Right lobe of liver (tissue), 6 donors: ENCODE results near the gene SRP54. TPM values are rescaled to one million over a fixed set of nuclear protein-coding genes. Genes with fewer than 3 reads are reported as not detected.
A peak's percentile ranks its signal among the peaks of the same experiment; 100 is the strongest.

Experiments used
- ATAC-seq, 4 donors: fragments of 200-7000 bp; cut with Tn5 transposase; one replicate each; pipeline ENCODE4 v1.9.1; 2020; ENCODE audit warnings: mild to moderate bottlenecking in 4 of 4, moderate library complexity in 4 of 4
- DNase-seq, 3 donors: peaks; one replicate each; pipeline ENCODE4 v3.0.0-alpha.2; 2020
- H3K27ac ChIP-seq, 3 donors: fragments of 200-600 bp; one replicate each; pipeline ENCODE4 v1.8.0; 2022
- H3K27me3 ChIP-seq, 2 donors: fragments of 200-600 bp; one replicate each; pipeline ENCODE4 v1.8.0; 2022
- H3K36me3 ChIP-seq, 4 donors: fragments of 200-600 bp; sonication (generic) in 1 of 4; one replicate each; pipeline versions ENCODE4 v1.5.1 to v1.8.0; 2017 to 2022; ENCODE audit warnings: control low read depth in 1 of 4
- H3K4me1 ChIP-seq, 4 donors: fragments of 200-600 bp; sonication (generic) in 1 of 4; one replicate each; pipeline versions ENCODE4 v1.5.1 to v1.8.0; 2017 to 2022; ENCODE audit warnings: control low read depth in 1 of 4
- H3K4me3 ChIP-seq, 3 donors: fragments of 200-600 bp; one replicate each; pipeline ENCODE4 v1.8.0; 2022
- H3K9me3 ChIP-seq, 4 donors: fragments of 200-600 bp; sonication (generic) in 1 of 4; one replicate each; pipeline versions ENCODE4 v1.5.1 to v1.8.0; 2017 to 2022; ENCODE audit warnings: control low read depth in 1 of 4
- POLR2A ChIP-seq: fragments of 450-650 bp; IDR thresholded peaks from one replicate; pipeline ENCODE4 v1.6.1; 2017; ENCODE audit warnings: antibody characterized with exemption, mild to moderate bottlenecking
- WGBS: methylation state at CpG from one replicate; pipeline ENCODE4 v1.1.6; 2018; ENCODE audit warnings: low coverage, low lambda C conversion rate; ENCODE audit not compliant: insufficient coverage; ENCODE audit errors: missing lambda C conversion rate; 5-methylcytosine and 5-hydroxymethylcytosine counted together
- intact Hi-C, 2 donors: fragments of 100-400 bp; cut with DNase I; formaldehyde crosslinking; loops; one replicate each; pipeline versions ENCODE4 v1.11.2 to v1.14.1; 2022
- total RNA-seq, 6 experiments: library from RNA; depleted of rRNA in 2 of 6; stranded (reverse); fragments of >200 nt in 2 of 6; fragmentation: NEBNext Ultra II Directional in 3 of 6; extraction: Animal tissue kit (Norgen Biotek cat#: 25700) in 3 of 6; gene quantifications; one replicate each; pipeline versions ENCODE4 v1.1.0 to v1.2.4, GENCODE V29; 2016 to 2023
- TF ChIP-seq, protein P1 (sequence below), 4 donors: fragments of 200-600 bp in 3 of 4; fragments of 450-650 bp in 1 of 4; IDR thresholded peaks; one replicate each; pipeline versions ENCODE4 v1.5.1 to v1.8.0; 2016 to 2022; ENCODE audit warnings: antibody characterized with exemption in 4 of 4, mild to moderate bottlenecking in 2 of 4
- donor health status: DM: no; HTN: yes; CAD: no.
- donor health status: DM: no; HTN: no; CAD: no.
- donor health status: DM: no; HTN: no; CAD: no.
- donor health status: DM: no; HTN: yes; CAD: no.
- donor health status: DM: no; HTN: yes; CAD: no.

Gene SRP54
- total RNA-seq, 6 experiments from 2014 or later = 35.1 to 46.7 (median 41.0) TPM

DNA sequence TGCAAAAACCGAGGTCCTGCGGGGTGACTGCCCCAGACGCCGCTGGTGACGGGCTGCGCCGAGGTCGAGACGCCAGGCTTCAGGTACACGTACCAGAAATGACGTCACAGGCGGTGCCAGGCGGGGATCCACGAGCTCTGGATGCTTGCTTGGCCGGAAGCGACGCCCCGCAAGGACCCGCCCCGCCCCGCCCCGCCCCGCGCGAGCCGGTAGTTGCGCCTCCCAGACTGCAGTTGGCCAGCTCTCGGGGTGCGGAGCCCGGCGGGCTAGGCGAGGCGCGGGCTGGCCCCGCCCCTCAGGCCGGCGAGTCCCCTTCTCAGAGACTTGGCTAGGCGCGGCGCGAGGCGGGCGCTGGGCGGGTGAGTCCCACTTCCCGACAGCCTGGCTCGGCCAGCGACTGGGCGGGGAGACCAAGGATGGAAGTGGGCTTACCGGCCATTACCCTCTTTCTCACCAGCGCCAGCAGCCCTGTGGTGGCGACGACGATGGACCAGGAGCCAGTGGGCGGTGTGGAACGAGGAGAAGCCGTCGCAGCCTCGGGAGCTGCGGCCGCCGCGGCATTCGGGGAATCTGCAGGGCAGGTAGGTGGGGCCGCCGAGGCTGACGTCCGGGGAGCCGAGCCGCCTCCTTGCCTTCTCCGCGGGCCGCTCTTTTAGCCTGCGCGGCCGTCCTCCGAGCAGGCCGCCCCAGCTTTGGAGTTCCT lies 63.4 kb downstream of the SRP54 start, which contains the start of gene FAM177A1:
TSS of gene FAM177A1 (plus strand) at position 225 of the 703 bp plus-strand sequence. CDS start at position 417, 192 bp downstream.
- TF ChIP-seq, protein P1, sequence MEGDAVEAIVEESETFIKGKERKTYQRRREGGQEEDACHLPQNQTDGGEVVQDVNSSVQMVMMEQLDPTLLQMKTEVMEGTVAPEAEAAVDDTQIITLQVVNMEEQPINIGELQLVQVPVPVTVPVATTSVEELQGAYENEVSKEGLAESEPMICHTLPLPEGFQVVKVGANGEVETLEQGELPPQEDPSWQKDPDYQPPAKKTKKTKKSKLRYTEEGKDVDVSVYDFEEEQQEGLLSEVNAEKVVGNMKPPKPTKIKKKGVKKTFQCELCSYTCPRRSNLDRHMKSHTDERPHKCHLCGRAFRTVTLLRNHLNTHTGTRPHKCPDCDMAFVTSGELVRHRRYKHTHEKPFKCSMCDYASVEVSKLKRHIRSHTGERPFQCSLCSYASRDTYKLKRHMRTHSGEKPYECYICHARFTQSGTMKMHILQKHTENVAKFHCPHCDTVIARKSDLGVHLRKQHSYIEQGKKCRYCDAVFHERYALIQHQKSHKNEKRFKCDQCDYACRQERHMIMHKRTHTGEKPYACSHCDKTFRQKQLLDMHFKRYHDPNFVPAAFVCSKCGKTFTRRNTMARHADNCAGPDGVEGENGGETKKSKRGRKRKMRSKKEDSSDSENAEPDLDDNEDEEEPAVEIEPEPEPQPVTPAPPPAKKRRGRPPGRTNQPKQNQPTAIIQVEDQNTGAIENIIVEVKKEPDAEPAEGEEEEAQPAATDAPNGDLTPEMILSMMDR (IDR thresholded peaks at IDR 0.05) = no peak
- peak; percentile 99 for TF ChIP-seq POLR2A
- H3K9me3 ChIP-seq = no peaks in the 10 kb centered on the region

DNA sequence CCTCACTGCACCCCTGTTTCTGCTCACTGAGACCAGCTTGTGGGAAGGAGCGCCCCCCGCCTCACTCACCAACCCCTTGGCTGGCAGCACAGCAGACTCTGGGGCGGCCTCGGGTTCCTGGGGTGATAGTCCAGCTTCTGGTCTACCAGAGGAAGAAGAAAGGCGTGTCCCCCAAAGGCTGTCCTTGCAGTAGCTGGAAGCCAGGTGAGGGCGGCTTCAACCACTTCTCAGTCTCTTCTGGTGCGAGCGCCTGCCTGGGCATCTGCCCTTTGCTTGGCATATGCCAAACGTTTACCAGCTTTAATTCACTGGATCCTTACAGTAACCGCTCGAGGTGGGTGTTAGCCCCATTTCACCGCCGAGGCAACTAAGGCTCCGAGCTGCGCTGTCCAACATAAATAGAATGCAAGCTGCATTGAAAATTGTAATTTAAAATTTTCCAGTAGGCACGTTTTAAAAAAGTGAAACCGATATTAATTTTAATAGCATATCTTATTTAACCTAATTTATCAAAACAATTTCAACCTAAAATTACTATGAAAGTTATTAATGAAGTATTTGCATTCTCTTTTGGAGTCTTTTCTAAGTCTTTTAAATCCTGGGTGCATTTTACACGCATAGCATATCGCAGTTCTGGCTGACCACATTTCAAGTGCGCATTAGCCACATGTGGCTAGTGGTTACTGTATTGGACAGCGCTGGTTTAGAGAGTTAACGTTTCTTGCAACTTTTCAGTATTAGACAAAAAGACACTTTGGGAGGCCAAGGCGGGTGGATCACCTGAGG lies 64.2 kb downstream of the SRP54 start:
- Histone ChIP-seq H3K27ac (peak overlapping the region; percentile 93 to 97 (median 94)), H3K4me3 (peak overlapping the region; percentile 80 to 87 (median 84)), H3K27me3 (no peaks in the 10 kb centered on the region), H3K4me1 (peaks cover 0 to 41% (median 10%) of the 10 kb centered on the region in 4 donors), H3K36me3 (no peaks in the 10 kb centered on the region), H3K9me3 (no peaks in the 10 kb centered on the region)
- intact Hi-C loops = loop anchor here in 1 of 2 donors (5.0 kb wide), 1 partner anchor 75 kb away; the partner anchor contains the start of genes PPP2R3C and PRORP
- TF ChIP-seq, protein P1 (IDR thresholded peaks at IDR 0.05) = no peak
- no peak for TF ChIP-seq POLR2A
- peak in 1 of 3 donors; percentile 70 for DNase-seq
- ATAC-seq = peak; percentile 19 to 41 (median 22)
- WGBS = 21% methylated on average over 18 of the region's 23 CpGs

More for the DNA sequence above, 63.4 kb downstream of the SRP54 start, which contains the start of gene FAM177A1:
- Histone ChIP-seq H3K4me1 (peaks cover 0 to 34% (median 9%) of the 10 kb centered on the region in 4 donors), H3K4me3 (peak within 1 kb of the TSS; percentile 80 to 87 (median 84)), H3K36me3 (no peaks in the 10 kb centered on the region), H3K27ac (peak within 1 kb of the TSS; percentile 93 to 97 (median 94)), H3K27me3 (no peaks in the 10 kb centered on the region)
- ATAC-seq (peak; percentile 93 to 98 (median 95)), DNase-seq (peak; percentile 99)
- intact Hi-C loops = loop anchor here in 1 of 2 donors (5.0 kb wide), 1 partner anchor 76 kb away; the partner anchor contains the start of genes PPP2R3C and PRORP
- WGBS = 0% methylated on average over 4 of the region's 77 CpGs

DNA sequence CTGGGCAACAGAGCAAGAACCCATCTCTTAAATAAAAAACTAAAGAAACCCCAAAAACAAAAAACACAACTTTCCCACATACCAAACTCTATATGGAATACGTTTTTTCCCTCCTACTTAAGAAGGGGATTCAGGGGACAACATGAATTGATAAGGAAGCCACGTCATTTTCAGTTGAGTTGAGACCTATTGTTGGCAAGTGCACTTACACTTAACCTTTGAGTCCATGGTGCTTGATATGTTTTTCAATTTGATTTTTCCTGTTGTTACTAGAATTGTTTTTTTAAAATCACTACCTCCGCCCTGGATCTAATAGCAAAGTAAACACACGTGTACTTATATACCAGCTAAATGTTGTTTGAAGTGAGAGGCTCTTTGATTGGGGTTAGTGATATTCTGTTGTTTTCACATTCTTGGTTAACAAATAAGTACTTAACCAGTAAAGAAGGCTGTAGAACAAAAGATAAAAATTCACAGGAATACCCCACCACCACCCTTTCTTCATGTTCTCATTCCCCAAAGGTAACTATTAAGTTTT lies 65.3 kb downstream of the SRP54 start:
- no peaks in the 10 kb centered on the region for H3K27me3 ChIP-seq
- intact Hi-C loops = loop anchor here in 1 of 2 donors (5.0 kb wide), 1 partner anchor 74 kb away; the partner anchor contains the start of genes PPP2R3C and PRORP
- 36% methylated on average over 4 of the region's 4 CpGs for WGBS
- H3K4me3 ChIP-seq = peak overlapping the region; percentile 24 to 84 (median 80)
- no peak for ATAC-seq
- H3K9me3 ChIP-seq = no peaks in the 10 kb centered on the region
- H3K4me1 ChIP-seq = peaks cover 0 to 41% (median 10%) of the 10 kb centered on the region in 4 donors
- peak overlapping the region in 1 of 3 donors; percentile 94 for H3K27ac ChIP-seq
- DNase-seq = no peak
- peaks cover 0 to 9% (median under 1%) of the 10 kb centered on the region in 4 donors for H3K36me3 ChIP-seq
- TF ChIP-seq, protein P1 (IDR thresholded peaks at IDR 0.05) = no peak
- no peak for TF ChIP-seq POLR2A

DNA sequence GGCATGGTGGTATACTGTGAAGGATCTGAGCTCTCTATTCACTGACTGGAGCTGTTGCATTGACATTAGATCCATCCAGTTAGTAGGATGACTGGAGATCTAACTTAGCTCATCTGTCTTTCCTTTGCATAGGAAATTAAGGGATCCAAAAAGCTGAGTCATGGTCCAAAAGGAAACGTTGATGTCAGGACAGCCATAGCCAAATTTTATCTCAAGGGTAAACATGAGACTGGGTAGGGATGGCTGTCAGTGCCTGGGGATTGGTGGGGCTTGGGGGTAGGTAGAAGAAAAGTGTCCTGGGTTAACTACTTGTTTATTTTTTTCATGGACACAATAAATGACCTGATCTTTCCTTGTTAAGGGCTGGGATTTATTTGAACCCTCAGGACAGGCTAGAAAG lies 67.9 kb downstream of the SRP54 start:
- Histone ChIP-seq H3K9me3 (no peaks in the 10 kb centered on the region), H3K36me3 (peaks cover 0 to 24% (median 7%) of the 10 kb centered on the region in 4 donors), H3K4me1 (peaks cover 0 to 41% (median 10%) of the 10 kb centered on the region in 4 donors), H3K4me3 (no peak overlapping the region), H3K27me3 (no peaks in the 10 kb centered on the region), H3K27ac (peak overlapping the region; percentile 43 to 77 (median 67))
- ATAC-seq (peak; percentile 47 to 59 (median 53)), DNase-seq (peak; percentile 33 to 73 (median 61))
- WGBS = 8% methylated on average over 1 of the region's 1 CpG
- intact Hi-C loops = no loop called here
- TF ChIP-seq, protein P1 (IDR thresholded peaks at IDR 0.05) = no peak
- TF ChIP-seq POLR2A = peak; percentile 48
